IMR-90 (cell line): ENCODE data around the gene CDK17.
"Not testable (repeated sequence)": the region's sequence is repeated elsewhere in the genome, so short reads cannot be mapped to it uniquely, and the experiment has no call there.

Experiments used
- CEBPB ChIP-seq: IDR thresholded peaks from 2 replicates; pipeline ENCODE4 v1.6.1; 2012; ENCODE audit warnings: low read depth, low read length, improper control_type of control experiment
- CHD1 ChIP-seq: IDR thresholded peaks from 2 replicates; pipeline ENCODE4 v1.6.1; 2012; ENCODE audit warnings: low read depth, low read length, improper control_type of control experiment
- CTCF ChIP-seq: conservative IDR thresholded peaks from 2 replicates; pipeline ENCODE4 v1.5.1; 2012; ENCODE audit warnings: mild to moderate bottlenecking, low read depth, low read length, improper control_type of control experiment
- ELK1 ChIP-seq: fragments of 150-350 bp; IDR thresholded peaks from 2 replicates; pipeline ENCODE4 v1.6.1; 2016; ENCODE audit warnings: low read depth, mild to moderate bottlenecking, low read length, moderate library complexity, borderline replicate concordance
- FOS ChIP-seq: fragments of 150-350 bp; IDR thresholded peaks from 2 replicates; pipeline ENCODE4 v1.6.1; 2016; ENCODE audit warnings: low read depth, low read length
- MAFK ChIP-seq: IDR thresholded peaks from 2 replicates; pipeline ENCODE4 v1.6.1; 2012; ENCODE audit warnings: low read depth, low read length, improper control_type of control experiment
- MAZ ChIP-seq: IDR thresholded peaks from 2 replicates; pipeline ENCODE4 v1.6.1; 2012; ENCODE audit warnings: low read depth, mild to moderate bottlenecking, low read length, improper control_type of control experiment, moderate library complexity, borderline replicate concordance
- POLR2A ChIP-seq: IDR thresholded peaks from 2 replicates; pipeline ENCODE4 v1.6.1; 2012; ENCODE audit warnings: mild to moderate bottlenecking, low read depth, low read length
- SMC3 ChIP-seq: fragments of 150-350 bp; IDR thresholded peaks from 2 replicates; pipeline ENCODE4 v1.6.1; 2016; ENCODE audit warnings: low read depth, mild to moderate bottlenecking, antibody characterized with exemption, low read length, moderate library complexity

- not testable (repeated sequence) for TF ChIP-seq POLR2A, CTCF, CEBPB, ELK1, FOS, MAZ, SMC3, MAFK, CHD1
Observed at GRCh38 chr12:96346716-96347115, 53.5 kb downstream of the CDK17 start.
